GM10266 (cell line): Measurements from ENCODE around the gene ASB5.

Experiments used
- DNase-seq: peaks from one replicate; pipeline ENCODE4 v3.0.0; 2012; ENCODE audit errors: extremely low spot score
- TF ChIP-seq, protein P1 (sequence below): IDR thresholded peaks from 2 replicates; pipeline ENCODE4 v1.5.1; 2012; ENCODE audit warnings: mild to moderate bottlenecking, low read depth; ENCODE audit not compliant: control insufficient read depth, insufficient read depth; ENCODE audit errors: missing control alignments

ASB5 gene

DNA sequence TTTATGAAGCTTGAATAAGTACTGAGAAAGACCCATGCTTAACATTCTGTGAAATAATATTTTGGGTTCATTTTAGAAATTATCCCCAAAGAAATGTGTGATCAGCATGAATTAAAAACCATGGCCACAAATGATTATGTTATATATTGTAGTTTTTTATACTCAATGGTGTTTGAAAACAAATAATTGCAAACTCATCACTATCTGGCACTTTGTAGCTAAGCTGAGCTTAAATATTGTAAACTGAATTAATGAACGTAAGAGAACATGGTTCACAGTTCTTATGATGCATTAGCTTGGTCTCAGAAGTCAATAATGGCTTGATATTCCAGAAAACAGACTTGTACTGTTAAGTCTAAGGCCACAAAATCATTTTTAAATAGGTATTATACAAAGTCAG, 24.6 kb upstream of the ASB5 start:
- TF ChIP-seq, protein P1, sequence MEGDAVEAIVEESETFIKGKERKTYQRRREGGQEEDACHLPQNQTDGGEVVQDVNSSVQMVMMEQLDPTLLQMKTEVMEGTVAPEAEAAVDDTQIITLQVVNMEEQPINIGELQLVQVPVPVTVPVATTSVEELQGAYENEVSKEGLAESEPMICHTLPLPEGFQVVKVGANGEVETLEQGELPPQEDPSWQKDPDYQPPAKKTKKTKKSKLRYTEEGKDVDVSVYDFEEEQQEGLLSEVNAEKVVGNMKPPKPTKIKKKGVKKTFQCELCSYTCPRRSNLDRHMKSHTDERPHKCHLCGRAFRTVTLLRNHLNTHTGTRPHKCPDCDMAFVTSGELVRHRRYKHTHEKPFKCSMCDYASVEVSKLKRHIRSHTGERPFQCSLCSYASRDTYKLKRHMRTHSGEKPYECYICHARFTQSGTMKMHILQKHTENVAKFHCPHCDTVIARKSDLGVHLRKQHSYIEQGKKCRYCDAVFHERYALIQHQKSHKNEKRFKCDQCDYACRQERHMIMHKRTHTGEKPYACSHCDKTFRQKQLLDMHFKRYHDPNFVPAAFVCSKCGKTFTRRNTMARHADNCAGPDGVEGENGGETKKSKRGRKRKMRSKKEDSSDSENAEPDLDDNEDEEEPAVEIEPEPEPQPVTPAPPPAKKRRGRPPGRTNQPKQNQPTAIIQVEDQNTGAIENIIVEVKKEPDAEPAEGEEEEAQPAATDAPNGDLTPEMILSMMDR = no peak

DNA sequence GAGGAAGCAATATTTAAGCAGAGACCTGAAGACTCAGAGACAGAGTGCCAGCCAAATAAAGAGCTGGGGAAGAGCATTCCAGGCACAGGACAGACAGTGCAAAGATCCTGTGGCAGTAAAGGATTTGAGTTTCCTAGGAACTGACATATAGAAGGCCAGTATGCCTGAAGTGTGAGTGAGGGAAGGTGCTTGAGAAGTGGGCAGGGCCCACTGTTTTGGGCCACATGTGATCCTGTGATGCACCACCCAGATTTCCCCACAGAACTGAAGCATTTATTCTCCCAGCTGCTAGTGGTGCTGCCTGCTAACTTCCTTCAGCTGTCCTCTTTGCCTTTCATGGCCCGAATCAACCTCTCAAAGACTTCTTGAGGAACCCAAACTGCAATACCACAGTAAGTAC, 23.9 kb upstream of the ASB5 start:
- DNase-seq = no peak
- TF ChIP-seq, protein P1 = no peak

More for the DNA sequence above, 24.6 kb upstream of the ASB5 start:
- DNase-seq = no peak

DNA sequence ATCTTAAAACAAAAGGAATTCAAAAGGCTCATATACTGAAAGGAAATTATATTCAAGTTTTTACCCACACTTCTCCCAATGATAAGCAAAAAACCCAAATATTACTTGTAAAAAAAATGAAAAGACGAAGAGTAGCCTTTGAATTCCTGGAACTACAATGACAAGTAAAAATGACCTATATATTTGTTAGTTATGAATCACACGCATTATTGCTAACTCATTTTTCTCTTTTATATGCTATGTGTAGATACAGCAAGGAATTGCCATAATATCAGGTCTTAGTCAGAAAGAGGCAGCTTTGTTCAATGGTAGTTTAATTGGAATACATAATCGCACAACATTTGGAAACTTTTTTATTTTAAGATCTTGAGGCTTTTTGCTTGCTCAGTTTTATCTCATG, 22.7 kb upstream of the ASB5 start:
- TF ChIP-seq, protein P1 = no peak
- DNase-seq = no peak

GRCh38 chr4:176290520-176290919, 21.5 kb upstream of the ASB5 start:
- TF ChIP-seq, protein P1 = no peak
- DNase-seq = no peak

GRCh38 chr4:176289561-176289960, 20.5 kb upstream of the ASB5 start:
- TF ChIP-seq, protein P1 = no peak
- DNase-seq = no peak

DNA sequence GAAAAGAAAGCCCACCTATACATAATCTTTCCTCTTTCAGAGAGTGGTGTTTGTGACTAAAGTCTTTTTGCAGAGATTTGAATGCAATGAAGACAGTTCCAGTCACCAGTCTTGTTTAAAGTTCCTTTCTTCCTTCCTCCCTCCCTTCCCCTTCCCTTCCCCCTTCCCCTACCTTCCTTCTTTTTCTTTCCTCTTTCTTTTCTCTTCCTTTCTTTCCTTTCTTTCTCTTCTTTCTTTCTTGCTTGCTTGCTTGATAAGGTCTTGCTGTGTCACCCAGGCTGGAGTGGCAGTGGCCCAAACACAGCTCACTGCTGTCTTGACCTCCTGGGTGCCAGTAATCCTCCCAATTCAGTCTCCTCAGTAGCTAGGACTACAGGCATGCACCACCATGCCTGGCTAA, 19.0 kb upstream of the ASB5 start:
- TF ChIP-seq, protein P1 = no peak

GRCh38 chr4:176287546-176287945, 18.5 kb upstream of the ASB5 start:
- TF ChIP-seq, protein P1 = no peak
- no peak for DNase-seq

More for the DNA sequence above, 19.0 kb upstream of the ASB5 start:
- DNase-seq = no peak
